ENCODE data around the gene ZMYND11.
"Not testable (repeated sequence)": the region's sequence is repeated elsewhere in the genome, so short reads cannot be mapped to it uniquely, and the experiment has no call there.

ZMYND11 gene

DNA sequence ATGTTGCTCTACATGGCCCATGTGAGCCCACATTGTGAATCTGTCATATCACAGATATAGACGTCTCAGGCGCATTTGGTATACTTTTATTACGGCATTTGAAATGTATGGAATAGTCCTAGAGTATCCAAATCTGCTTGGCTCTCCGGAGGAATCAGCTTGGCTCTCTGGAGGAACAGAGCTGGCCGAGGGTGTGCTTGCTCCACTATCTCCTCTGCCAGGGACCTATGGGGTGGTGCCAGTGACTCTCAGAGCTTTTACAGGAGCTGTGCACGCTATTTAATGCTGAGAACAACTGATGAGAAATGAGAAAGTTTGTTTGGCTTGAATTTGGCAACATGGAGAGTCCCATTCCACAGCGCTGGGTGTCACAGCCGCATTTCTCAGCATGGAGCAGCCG, 144.0 kb downstream of the ZMYND11 start:
- no peak for DNase-seq (ENCODE audit: low read depth in 1 of 2, low spot score in 1 of 2)

DNA sequence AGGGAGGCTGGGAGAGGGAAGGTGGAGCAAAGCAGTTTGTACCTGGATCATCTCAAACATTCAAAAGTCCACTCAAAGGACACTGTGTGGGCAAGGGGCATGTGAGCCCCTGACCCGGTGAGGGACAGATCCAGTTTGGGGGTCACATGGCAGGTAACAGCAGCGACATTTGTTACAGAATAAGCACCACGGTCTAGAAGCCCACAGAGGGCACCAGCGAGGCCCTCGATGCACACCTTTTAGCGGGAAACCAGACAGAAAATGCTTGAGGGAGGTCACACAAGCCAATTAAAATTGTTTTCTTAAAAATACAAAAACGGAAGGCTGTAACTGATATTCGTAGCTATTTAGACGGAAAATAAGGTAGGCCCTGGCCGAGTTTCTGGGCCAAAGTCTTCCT, 144.4 kb downstream of the ZMYND11 start:
- DNase-seq (ENCODE audit: low read depth in 1 of 2, low spot score in 1 of 2): no peak

DNA sequence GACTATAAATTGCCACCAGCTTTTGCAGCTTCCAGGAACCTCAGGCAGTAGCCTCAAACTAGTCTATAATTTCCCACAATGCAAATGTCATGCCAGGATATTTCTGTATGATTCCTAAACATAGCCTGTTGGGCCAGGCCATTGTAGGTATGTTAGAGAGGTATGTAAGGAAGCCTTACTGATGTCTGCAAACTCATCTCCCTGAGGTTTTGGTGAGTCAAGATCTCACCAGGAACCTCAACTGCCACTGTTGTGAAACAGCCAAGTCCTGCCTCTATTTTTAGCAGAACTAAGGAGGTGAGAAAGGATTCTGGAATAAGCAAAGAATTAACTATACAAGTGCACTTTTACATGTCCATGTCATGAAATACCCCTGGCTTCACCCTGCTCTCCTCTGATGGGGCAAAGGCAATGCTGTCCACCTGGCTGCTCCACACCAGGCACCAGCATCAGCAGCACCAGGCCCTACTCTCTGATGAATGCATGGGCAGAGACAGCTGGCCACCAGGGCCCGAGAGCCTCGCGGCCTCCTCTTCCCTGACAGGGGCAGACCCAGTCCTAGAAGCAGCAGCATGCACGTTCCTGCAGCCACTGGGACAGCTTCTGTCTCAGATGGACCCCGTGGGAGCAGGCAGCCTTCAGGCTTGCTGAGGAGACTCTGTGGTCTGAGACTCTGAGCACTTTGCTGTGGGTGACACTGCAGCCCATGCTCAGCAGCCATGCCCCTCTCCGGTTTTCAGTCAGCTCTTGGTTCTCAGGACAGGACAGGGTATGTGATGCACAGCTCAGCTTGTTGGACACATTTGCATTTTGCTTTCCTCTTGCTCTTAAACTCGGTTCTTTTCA, 147.3 kb downstream of the ZMYND11 start:
- DNase-seq (ENCODE audit: low read depth in 1 of 2, low spot score in 1 of 2): no peak

DNA sequence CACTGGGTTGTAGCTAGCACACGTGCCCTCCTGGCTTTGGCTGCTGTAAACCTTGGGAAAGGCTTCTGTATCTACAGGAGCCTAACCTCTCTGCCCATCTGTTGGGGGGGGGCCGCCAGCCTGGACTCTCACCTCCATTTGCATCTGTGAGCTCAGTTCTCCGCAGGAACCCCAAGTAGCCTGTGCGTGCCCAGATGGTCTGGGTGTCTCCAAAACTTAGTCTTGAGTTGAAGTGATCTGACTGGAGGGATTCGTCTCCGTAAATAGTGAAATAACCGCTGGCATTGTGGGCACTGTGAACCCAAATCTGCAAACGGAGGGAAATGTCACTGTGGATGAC, 147.9 kb downstream of the ZMYND11 start:
- no peak for DNase-seq (ENCODE audit: low read depth in 1 of 2, low spot score in 1 of 2)

DNA sequence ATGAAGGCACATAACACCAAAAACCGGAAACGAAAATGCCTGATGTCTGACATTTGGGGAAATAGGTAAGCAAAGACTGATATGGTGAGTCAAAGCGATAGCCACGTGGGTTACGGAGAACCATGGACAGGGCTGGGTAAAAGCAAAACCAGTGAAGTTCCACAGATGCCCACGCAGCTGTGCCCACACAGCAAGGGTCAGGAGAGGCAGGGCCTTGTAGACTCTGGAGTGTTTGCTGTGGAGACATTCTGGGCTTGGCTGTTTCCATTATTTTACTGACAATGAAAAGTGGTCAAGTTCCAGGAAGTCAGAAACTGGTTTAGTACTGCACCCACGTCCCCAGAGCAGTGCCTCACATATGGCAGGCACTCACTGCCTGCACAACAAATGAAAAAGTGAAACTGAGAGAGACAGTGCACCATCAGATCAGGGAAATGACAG, 148.7 kb downstream of the ZMYND11 start:
- DNase-seq (ENCODE audit: low read depth in 1 of 2, low spot score in 1 of 2): peak in 1 of 2 donors; percentile 2

DNA sequence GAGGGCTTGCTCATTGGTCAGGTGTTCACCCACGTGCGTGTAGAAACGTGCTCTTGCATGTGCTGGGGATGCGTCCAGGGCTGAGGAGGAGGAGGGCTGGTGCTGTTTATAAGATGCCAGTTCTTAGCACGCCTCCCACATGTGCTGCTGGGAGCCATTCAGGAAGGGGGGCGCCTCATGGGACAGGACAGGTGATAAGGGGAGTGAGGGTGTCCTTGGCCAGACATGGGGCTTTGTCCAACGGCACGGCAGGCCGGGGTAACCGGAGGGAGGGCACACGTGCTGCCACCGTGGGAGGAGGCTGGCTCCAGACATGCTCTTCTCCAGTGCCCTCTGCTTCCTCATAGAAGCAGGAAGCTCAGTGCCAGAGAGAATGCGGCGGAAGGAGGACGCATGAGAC, 150.0 kb downstream of the ZMYND11 start:
- DNase-seq (ENCODE audit: low read depth in 1 of 2, low spot score in 1 of 2): no peak

DNA sequence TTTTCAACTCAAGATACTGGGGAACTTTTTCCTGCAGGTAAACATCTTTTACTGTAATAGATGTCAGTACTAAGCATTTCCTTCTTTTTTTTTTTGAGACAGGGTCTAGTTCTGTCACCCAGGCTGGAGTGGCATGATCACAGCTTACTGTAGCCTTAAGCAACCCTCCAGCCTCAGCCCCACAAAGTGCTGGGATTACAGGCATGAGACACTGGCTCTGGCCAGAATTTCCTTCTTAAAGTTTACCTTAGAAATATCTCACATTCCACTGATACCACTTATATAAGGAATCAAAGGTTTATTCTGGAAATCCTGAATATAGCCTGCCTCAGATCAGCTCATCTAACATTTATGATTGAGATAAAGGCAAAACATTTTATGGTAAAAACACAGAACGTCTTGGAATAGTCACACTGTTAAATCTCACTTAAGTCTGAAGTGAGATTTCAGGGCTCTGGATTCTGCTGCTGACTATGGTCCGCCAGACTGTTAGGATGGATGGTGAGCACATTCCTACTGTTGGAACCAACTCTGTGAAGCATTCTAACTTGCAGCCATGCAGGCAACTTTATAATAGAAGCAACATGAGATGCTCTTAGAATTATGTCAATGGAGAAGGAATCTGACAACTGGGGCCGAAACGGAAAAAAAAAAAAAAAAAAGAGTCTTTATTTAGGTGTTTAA, 151.9 kb downstream of the ZMYND11 start:
- DNase-seq (ENCODE audit: low read depth in 1 of 2, low spot score in 1 of 2): no peak

DNA sequence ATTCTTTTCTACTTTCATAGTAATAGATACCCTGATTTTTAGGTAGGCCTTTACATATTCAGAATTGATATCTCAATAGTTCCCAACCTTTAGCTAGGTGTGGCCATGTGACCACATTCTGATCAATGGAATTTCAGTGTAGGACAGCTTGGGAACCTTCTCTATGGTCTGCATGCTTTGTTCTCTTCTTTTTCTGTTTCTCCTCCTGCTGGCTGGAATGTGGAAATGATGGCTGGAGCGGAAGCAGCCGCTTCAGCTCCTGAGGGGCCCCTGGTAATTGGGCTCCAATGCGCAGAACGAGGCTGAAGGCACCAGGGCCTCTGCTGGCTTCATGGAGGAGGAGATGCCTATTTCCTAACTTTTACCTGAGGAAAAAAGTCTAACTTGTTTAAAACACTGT, 152.6 kb downstream of the ZMYND11 start:
- no peak for DNase-seq (ENCODE audit: low read depth in 1 of 2, low spot score in 1 of 2)

DNA sequence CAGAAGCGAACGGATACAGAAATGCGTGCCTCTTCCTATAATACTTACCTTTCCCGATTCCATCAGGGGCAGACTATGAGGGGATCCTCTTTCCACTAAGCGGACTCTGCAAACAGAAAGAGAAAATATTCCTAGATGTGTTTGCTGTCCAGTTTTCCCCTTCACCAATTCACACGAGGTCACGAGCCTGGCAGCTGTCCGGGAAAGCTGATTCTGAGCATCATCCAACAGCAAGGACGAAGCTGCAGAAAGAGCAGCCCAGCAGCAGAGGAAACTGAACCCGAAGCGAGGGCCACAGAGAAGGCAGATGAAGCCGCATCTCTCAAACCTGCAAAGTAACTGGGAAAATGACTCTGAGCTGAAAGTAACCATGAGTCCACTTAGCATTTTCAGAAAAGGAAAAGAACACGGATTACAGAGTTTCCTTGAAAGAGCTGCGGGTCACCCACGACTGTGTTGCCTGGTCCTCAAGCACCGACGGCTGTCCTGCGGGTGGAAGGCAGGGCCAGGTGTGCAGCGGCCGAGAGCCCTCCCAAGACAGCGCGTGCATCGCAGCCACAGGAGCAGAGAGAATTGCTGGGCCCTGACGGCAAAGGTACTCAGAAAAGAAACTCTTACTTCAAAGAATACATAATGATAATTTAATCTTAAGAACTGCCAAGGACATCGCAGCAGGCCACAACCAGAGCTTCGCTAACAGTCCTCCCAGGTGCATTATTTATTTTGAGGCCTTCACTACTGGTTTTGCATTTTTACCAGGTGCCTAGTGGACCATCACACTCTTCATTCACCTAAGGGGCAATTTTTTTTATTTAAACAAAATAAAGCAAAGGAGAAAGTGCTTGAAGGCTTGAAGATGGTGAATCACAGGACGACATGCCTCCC, 153.3 kb downstream of the ZMYND11 start:
- no peak for DNase-seq (ENCODE audit: low read depth in 1 of 2, low spot score in 1 of 2)

DNA sequence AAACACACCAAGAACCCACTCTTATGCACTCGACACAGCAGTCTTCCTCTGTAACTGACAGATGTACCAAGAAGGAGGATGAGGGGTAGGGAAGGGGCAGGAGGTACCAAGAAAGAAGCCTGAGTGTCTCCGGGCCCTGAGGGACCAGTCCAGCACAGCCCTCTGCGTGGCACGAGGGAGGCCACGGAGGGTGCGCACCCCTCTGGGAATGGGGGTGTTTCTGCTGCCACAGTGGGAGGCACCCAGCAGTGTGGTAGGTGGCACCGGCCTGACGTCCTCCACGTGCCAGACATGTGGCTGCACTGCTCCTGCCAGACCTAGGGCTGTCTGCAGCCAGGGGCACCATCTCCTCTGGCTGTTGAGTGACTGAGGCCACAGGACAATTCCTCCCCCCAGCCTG, 154.3 kb downstream of the ZMYND11 start:
- DNase-seq (ENCODE audit: low read depth in 1 of 2, low spot score in 1 of 2): no peak

DNA sequence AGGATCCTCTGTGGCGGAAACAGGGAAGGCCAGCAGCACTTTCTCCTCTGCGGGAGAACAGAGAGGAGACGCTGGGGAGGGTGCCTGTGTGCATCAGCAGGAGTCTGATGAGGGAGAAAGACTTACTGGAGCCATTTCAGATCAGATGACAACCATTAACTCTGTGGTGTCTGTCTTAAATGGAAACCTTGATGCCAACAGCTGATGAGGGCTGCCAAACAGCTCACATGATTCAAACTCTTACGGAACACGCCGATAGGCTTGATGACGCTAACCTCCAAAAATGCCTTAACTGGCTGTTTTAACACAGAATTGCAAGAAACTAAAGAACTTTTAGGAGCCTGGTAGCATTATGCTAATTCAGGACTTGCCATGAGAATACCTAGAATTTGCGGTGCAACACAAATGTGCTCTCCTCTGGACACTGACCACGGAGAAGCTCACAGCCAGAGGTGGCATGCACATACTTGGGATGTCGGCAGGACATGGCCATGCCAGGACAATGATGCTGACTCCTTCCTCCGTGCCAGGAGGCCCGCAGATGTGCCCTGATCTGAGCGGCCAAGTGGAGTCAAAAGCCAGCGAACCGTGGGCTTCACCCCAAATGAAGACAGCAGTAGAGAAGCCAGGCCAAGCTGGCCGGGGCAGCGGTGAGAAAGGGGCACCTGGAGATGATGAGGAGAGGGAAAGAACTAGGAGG, 154.9 kb downstream of the ZMYND11 start:
- DNase-seq (ENCODE audit: low read depth in 1 of 2, low spot score in 1 of 2): no peak

DNA sequence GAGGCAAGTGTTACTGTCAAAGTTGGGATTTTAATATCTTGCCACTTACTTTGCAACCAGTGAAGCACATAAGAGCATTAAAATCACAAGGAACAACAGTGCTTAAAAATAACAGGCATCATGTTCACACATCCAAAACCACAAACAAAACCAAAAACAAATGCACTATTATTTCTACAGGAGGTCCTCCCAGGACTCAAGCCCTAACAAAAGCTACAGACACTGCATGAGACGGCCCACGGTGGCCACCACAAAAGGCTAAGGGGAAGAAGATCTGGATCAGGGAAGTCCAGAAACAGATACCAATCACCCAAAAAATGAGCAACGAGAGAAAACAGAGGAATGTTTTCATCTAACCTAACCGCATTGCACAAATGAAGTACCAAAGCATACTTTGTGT, 158.4 kb downstream of the ZMYND11 start:
- no peak for DNase-seq (ENCODE audit: low read depth in 1 of 2, low spot score in 1 of 2)

DNA sequence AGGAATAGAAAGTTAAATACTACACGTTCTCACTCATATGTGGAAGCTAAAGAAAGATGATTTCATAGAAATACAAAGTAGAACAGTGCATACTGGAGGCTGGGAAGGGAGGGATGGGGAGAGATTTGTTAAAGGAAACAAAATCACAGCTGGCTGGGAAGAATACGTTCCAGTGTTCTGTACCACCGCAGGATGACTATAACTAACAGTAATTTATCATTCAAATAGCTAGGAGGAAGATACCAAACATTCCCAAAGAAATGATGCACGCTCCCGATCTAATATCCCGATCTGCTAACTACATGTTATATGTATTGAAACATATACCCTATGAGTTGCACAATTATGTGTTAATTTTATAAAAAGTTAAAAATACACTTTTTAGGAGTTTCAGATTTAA, 162.3 kb downstream of the ZMYND11 start:
- DNase-seq (ENCODE audit: low read depth in 1 of 2, low spot score in 1 of 2): no peak

DNA sequence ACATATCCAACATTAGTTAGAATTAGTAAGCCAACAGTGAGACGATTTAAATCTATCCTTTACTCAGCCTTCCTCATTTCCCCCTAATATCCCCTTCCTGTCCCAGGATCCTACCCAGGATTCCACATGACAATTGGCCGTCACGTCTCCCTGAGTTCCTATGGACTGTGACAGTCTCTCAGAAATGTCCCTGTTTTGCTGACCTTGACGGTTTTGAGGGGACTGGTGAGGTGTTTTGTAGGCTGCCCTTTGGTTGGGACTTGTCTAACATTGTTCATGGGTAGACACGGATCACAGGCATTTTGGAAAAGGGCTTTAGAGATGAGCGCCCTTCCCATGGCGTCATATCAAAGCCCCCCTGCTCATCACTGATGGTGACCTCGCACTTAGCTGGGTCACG, 162.8 kb downstream of the ZMYND11 start:
- DNase-seq (ENCODE audit: low read depth in 1 of 2, low spot score in 1 of 2): no peak

DNA sequence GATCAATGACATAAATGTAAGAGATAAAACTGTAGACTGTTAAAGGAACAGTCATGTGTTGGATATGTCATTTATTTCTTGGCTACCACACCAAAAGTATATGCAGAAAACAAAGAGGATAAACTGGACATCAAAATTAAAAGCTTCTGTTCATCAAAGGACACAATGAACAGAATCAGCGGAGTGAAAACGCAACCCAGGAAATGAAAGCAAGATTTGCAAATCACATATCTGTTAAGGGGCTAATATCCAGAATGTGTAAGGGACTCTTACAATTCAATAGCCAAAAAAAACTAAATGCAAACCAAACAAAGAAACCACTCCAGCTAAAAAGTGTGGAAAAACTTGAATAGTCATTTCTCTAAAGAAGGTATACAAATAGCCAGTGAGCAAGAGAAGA, 164.3 kb downstream of the ZMYND11 start:
- DNase-seq (ENCODE audit: low read depth in 1 of 2, low spot score in 1 of 2): no peak

DNA sequence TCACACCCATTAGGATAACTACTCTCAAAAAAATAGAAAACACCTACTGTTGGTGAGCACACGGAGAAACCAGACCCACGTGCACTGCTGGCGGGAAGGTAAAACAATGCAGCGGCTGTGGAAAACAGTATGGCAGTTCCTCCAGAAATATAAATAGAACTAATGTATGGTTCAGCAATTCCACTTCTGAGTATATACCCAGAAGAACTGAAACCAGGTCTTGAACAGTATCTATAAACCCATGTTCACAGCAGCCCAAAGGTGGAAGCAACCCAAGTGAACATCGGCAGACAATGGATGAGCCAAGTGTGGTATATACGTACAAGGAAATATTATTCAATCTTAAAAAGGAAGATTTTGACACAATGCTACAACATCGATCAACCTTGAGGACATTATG, 164.7 kb downstream of the ZMYND11 start:
- no peak for DNase-seq (ENCODE audit: low read depth in 1 of 2, low spot score in 1 of 2)

DNA sequence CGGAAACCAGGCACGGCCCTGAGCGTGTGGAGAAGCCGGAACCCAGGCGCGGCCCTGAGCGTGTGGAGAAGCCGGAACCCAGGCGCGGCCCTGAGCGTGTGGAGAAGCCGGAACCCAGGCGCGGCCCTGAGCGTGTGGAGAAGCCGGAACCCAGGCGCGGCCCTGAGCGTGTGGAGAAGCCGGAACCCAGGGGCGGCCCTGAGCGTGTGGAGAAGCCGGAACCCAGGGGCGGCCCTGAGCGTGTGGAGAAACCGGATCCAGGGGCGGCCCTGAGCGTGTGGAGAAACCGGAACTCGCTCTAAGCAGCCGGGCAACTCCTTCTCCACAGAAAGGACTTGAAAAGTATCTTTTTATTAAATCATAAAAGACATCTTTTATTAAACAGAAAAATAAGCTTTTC, 165.3 kb downstream of the ZMYND11 start:
- not testable (repeated sequence) for DNase-seq (ENCODE audit: low read depth in 1 of 2, low spot score in 1 of 2)

DNA sequence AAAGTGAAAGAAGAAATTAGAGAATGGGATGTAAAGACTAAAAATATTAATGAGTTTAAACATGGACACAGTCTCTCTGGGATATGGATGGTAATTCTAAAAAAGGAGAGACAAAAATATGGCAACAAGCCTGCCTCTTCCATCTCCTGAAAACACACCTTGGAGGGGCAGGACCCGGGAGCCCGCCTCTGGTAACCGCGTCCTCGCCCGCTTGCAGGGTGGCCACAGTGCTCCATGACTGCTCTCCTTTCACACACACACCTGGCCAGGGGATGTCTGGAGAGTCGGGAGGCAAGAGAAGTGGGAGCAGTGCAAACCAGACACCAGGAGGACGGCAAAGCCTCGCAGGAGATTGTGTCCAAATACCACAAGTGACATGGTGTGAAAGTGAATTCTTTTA, 166.3 kb downstream of the ZMYND11 start:
- DNase-seq (ENCODE audit: low read depth in 1 of 2, low spot score in 1 of 2): no peak

All from activated CD4-positive, alpha-beta T cell treated with anti-CD3 and anti-CD28 coated beads, Interleukin-2, amount 50 U/mL, for 24 hours (primary cell).